HG02973 (cell line): ENCODE results near the gene PAIP2.
A peak's percentile ranks its signal among the peaks of the same experiment; 100 is the strongest.

Experiments
- ATAC-seq: cut with Tn5 transposase; IDR thresholded peaks from one replicate; pipeline ENCODE4 v1.9.1; 2021; ENCODE audit warnings: moderate library complexity; ENCODE audit not compliant: unreplicated experiment

The PAIP2 gene

DNA sequence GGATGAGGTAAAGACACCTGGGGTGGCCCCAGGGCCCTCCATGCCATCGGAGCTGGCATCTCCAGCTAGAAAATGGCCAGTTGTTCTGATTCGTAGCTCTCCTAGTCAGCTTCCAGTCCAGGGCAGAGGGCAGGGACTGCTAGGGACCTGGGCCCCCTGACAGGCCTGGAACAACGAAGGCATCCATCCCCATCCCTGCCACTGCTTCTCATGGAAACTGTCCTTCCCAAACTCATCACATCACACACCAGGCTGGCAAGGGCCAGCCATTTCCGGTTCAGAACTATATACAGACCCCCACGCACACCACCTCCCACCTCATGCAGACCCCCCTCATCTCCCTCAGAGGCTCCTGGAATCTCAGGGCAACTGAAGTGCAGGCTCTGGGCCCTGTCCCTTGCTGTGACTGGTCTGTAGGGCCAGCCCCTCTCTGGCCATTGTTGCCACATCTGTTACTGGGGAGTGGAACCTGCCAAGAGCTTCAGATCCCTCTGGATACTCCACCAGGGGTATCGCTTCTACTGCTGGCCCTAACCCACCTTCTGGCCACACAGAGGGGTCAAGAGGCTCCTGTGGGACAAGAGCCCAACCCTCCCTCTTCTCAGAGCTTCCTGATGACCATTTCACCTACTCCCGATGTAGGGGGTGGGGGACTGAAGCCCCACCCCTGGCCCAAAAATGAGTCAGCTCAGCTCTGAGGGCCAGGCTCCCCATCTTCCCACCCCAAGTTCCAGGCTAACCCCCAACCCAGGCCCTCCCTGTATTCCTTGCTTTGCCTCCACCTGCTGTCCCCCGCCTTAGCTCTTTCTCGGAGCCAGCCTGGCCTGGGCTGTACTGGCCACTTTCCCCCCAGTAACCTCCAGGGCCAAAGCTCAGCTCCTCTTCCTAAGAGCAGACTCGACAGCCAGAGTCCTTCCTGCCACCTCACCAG lies 49.2 kb downstream of the PAIP2 start:
- ATAC-seq, result no peak

DNA sequence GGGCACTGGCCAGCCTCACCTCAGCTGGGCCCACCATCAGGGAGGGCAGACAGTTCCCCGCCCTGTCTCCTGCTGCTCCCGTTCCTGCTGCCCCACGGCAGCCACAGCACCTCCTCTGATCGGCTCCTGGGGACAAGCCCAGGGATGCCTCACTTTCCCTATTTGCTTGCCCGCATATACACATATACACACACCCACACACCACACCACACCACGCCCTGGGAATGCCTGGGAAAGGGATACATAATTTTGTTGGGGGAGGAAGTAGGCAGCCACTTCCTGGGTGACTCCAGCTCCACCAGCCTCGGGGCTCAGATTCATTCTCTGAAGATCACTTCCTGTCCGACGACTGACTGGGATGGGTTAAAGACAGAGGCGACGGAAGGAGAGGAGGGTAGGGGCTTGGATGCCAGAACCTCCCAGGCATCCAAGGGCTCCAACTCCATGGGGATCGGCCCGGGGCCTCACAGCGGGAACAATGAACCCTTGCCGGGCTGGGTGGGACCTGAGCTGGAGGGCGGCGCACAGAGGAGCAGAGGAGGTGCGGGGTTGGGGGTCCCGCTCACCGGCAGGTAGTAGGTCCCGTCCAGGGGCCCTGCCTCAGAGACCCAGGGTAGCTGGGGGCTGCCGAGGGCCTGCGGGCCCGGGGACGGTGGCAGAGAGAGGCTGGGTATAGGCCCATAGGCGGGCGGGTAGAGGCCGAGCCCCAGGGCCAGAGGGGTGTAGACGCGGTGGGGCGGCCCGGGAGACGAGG lies 50.1 kb downstream of the PAIP2 start:
- ATAC-seq, result peak; percentile 0

DNA sequence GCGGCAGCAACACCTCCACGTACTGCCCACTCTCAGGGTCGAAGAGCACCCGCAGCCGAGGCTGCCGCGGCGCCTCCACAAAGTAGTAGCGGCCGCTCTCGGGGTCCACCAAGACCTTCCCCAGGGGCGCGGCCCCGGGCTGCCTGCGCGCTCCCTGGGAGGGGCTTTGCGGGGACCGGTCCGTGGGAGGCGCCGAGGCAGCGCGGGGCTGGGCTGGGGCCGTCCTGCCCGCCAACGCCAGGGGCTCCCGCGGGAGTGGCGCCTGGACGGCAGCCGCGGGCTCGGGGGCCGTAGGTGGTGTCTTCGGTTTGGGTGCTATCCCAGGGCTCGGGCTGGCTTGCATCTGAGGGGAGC lies 50.6 kb downstream of the PAIP2 start:
- ATAC-seq, result no peak

DNA sequence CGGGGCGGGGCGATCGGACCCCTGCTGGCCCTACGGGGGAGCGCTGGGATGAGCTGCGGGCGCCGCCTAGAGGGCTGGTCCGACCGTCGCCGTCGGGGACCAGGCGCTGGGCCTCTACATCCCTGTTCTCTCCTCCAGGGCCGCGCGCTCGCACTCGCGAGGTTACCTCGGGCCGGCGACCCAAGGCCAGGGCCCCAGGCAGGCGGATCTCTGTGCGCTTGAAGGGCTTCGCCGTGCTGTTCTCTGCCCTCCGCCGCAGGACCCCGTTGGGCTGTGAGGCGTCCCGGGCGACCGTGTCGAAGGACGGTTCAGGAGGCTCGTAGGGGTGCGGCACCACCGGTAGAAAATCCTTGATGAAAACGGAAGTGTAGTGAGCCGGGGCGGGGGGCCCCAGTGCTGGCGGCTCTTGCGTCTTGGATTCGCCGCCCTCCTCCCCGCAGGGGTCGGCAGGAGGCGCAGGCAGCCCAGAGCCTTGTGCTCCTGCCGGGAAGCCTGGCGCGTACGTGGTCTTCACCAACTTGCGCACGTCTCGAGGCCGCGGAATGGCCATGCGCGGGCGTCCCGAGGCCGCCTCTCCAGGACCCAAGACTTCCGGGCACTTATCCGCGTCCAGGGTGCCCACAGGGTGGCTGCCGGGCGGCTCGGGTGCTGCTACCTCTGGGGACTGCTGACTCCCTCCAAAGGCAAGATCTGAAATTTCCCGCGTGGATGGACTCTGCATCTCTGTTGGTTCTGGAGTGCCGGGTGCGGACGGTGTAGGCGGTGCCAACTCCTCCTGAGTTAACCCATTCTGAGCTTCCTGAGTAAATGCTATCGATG lies 51.2 kb downstream of the PAIP2 start:
- peak; percentile 39 for ATAC-seq

DNA sequence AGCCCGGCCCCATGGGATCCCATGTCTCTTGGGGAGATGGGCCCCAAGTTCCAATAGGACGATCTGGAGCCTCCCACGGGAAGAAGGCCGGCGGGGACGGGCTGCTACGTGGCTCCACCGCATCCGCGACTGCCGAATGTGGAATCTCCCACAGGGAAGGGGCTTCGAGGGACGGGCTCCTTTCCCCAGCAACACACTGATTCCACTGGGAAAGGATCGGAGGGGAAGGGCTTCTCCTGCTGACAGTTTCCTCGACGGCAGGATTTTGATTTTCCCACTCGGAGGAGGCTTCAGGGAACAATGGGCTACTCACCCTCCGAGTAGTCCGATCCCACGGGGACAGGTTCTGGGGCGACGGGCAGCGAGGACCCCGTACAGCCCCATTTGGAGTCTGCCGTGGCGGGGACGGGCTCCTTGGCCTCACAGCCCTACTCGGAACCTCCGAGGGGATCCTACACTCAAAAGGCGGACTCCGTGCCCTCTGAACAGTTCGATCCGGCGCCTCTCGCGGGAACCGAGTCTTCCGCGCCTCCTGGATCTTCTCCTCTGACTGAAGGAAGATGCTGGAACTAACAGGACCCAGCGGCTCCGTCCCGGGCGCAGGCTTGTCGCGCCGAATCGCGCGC lies 52.0 kb downstream of the PAIP2 start:
- ATAC-seq, result no peak

DNA sequence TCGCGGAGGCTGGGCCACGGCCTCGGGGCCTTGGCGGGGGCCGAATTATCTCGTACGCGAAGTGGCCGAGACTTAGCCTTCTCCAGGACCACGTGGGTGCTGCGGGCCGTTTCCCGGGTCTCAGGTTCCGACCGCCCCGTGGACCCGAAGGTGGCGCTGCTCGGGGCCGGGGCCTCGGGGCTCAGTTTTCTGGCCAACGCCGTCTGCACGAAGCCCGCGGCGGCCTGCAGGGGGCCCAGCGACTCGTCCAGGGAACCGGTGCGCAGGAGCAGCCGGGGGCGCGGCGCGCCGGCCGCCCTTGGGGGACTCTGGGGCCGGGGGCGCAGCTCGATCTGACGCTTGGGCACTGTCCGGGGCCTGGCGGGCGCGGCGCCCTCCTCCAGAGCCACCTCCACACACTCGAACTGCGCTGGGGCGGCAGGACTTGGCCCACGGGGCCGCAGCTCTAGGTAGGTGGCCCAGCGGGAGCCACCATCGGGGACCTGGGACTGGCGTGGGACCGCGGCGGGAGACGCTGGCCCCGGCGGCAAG lies 52.5 kb downstream of the PAIP2 start:
- no peak for ATAC-seq

DNA sequence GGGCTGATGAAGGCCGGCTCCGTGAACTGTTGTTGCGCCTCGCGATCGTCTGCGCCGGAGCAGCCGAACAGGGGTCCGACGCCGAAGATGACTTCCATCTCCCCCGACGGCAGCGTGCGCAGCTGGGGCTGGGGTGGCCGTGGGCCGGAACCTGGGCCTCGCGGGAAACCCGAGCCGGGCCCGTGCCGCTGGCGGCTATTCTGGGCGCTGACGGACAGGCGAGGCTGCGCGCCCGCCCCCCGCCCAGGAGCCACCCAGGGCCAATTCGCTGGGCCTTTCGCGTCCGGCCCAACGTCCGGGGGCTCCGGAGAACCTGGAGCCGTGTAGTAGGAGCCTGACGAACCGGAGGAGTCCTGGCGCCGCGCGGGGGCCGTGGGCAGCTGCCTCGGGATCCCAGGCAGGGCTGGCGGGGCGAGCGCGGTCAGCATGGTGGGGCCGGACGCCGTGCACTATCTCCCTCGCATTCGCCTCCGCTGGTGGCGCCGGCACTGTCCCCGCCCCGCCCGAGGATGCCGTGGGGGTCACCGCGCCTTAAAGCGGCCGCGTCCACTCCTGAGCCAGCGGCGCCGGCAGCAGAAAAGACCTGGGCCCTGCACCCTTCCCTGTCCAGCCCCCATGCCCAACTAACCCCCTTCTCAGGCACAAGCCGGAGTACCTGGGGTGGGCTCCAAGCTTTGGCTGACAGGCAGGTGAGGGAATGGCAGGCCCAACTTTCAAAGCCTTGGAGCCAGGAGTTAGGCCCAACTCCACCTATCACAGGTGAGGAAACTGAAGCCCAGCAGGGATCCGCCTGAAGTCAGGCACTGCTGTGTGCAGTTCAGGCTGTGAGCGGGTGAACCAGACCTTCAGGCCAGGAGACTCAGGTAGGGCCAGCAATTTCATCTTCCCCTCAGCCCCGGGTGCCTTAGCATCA lies 53.3 kb downstream of the PAIP2 start, which contains the start of gene PROB1:
TSS of gene PROB1 (minus strand) at position 451 of the 913 bp plus-strand sequence. CDS start at position 428, 23 bp downstream.
- no peak for ATAC-seq

DNA sequence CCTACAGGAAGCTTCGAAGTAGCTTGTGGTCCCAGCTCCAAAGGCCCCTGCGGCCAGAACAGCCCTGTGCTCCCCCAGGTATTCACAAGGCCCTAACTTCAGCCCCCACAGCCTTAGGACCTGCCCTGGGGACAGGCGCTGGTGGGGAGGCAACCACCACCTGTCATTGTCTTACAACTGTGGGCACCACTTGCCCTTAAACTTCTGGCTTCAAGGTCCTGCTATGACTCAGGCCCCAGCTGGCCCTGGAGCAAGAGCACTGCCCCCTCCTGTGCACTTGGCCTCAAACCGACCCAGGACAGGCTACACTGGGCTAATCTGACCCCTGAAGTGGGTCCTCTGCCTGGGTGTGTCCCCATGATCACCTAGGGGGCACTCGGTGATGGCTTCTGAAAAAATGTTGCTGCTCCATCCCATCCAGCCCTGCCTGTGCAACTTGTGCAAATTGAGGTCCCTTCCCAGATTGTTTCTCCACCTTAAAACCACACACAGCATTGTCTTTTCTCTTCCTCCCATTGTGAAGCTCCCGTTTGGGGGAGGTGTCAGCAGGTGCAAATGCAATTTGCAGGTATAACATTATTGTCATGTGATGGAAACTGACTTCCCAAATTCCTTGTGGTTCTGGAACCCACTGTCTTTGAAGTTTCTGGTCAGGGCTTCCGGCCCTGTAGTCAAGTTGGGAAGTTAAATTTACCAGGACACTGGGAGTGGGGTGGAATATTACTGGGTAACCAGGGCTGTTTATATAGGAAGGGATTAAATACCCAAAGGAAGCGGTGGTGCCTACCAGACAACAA lies 54.4 kb downstream of the PAIP2 start:
- ATAC-seq, result no peak

DNA sequence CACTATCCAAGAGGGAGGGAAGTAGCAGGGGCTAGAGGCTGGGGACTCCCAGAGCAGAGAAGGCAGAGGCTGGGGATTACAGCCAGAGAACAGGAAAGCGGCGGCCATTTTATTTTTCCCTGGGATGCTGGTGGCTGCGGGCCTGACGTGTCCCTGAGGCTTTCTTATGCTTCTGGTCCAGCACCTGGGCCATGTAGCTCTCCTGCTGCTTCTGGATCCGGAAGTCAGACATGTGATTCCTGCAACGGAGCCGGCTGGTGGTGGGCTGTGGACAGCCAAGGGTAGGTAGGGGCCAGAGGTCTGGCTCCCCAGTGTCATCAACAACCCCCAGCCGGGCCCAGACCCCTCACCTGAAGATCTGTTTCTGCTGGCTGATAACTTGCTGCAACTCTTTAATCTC lies 55.0 kb downstream of the PAIP2 start:
- no peak for ATAC-seq

DNA sequence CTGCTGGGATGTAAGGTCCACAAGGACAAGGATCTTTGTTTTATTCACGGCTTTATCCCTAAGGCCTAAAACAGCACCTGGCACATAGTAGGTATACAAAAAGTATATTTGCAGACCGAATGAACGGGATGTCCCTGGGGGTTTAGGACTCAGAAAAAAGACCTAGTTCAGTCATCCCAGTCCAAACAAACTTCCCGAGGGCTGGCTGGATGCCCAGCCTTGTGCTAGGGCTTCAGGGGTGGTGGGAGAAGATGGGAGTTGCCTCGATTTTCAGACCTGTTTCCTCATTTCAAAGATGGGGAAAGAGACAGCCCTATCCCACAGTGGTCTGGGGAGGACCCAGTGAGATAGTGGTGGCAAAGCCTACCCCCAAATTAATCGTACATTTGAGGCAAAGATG lies 56.3 kb downstream of the PAIP2 start:
- no peak for ATAC-seq

DNA sequence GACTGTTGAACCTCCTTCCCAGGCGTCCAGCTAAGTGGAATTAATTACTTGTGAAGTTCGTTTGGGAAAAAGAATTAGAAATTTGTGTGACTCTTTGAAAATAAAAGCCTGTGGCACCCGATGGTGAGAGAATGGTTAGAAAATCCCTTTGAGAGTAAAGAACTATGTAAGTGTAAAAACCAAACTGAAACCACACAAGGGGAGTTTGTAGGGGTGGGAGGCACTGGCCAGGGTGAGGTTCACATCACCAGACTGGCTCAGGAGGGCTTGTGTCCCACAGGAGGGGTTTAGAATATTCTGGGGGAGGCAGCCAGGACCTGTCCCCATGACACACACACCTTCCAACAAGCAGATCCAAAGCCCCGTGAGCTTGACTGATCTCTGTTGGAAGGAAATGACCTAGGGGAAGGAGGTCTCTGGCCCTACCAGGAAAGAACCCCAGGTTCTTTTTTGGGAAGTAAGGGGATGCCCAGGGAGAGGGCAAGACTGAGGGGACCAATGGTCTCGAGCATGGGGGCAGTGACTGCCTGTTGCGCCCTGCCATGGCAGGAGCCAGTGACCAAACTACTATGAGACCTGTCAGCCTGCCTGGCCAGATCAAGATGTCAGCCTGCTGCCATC lies 58.0 kb downstream of the PAIP2 start:
- no peak for ATAC-seq

DNA sequence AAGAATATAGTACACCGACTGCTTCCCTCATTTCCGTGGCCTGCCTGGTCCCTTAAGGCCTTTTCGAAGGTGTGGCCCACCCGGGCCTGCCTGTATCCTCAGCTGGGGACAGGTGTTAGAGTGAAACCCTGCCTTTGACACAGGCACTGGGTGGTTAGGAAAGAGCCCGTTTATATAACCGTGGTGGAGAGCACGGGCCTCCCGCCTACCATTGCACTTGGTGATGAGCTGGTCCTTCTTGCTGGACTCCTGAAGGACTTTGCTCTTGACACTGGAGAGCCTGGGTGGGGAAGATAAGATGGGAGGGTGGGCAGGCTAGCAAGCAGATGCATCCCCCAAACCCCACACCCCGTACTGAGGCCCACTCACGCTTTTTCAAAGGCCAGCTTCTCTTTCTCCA lies 59.9 kb downstream of the PAIP2 start:
- no peak for ATAC-seq

DNA sequence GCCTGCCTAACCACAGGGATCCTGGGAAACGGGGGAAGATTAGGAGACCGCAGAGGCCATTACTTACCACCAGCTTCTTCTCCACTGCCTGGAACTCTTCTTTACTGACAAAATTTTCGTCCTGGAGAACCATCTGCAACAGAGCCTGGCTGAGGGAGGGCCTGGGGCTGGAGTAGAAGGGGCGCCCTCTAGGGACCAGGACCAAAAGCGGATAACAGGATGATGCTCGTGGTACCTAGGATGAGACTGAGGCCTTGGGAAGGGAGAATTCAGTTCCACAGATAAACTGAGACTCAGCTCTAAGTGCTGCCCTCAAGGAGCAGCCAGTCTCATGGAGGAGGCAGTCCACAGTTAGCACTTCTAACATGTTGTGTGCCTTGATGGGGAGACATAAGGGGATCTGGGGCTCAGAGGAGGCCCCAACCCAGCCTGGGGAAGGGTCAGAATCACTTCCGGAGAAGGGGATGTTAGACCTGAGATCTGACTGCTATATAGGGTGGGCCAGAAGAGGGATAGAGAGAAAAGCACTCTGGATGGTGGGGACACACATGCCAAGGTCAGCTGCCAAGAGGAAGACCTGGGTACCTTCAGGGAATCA lies 61.0 kb downstream of the PAIP2 start:
- ATAC-seq, result no peak

DNA sequence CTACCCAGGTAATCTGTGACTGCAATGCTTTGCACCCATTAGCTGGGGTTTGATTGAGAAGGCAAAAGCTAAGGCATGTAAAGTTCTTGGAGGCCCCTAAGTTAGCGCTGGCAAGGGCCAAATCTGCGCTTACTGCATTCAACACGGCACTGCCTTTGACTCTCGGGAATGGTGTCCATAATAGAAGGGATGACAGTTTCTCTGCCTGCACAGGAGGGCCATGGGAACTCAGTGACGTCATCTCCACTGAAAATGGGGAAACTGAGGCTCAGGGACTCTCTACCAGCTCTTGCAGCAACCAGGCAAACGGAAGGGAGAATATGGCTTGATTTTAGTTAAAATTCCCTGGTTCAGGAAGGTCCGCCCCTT lies 61.7 kb downstream of the PAIP2 start:
- ATAC-seq, result no peak

DNA sequence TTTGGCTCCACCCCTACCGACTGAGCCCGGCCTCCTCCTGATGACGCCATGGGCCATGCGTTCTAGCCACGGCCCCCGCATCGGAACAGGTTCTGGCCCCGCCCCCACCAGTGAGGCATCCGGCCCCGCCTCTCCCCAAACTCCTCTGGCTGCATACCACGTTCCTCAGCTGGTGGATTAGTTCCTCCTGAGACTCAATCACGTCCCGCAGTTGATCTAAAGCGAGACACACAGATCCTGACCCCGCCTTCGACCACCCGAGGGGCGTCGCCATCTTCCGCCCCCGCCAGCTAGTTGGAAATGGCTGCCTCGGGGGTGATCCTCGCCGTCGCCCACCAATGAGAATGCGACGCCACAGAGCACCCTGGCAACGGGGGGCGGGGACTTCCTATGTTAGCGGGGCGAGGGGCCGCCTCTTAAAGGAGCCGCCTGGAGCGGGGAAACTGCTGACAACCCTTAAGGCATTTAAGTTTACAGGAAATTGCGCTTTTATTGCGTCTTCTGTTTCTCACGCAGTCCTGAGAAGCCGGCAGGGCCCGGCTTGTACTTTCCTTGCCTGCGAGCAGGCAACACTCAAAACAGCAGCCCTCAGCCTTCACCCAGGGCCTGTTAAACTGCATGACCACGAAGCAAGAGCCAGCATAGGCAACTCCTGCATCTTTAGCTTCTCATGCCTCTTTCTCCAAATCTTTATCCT lies 62.3 kb downstream of the PAIP2 start, which contains the start of gene SPATA24:
TSS of gene SPATA24 (minus strand) at position 303 of the 697 bp plus-strand sequence. CDS start at position 274, 29 bp downstream.
- peak; percentile 75 for ATAC-seq

DNA sequence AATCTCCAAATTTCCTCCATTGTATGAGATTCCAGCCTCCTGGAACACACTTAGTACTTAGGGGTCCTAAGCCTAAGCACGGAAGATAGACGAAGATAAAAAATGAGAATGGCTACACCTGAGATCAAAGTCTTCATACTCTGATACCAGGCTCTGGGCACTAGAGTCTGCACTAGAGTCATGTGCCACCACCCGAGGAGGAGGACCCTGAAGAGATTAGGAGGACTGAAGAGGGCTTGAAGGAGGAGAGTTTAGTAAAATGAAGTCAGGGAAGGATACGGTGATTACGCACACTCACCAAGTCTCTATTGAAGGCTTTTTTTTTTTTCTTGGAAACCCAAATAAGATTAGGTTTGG lies 62.8 kb downstream of the PAIP2 start:
- ATAC-seq, result no peak

DNA sequence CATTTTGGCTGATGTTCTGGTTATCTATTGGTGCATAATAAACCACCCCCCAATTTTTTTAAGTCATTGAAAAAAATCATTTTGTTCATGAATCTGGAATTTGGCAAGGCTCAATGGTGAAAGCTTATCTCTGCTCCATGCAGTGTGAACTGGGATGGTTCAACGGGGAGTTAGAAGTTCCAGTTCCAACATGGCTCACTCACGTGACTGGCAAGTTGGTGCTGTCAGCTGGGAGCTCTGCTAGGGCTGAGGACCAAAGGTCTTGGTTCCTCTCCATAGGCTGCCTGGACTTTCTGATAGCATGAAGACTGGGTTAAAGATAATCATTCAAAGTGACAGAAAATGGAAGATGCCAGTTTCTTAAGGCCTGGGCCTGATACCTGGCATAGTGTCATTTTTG lies 65.3 kb downstream of the PAIP2 start:
- no peak for ATAC-seq
